Immature natural killer cell (primary cell): ENCODE data around the gene ZNHIT6. TPM values are rescaled to one million over a fixed set of nuclear protein-coding genes. Genes with fewer than 3 reads are reported as not detected.
A peak's percentile ranks its signal among the peaks of the same experiment; 100 is the strongest.
"Not testable (repeated sequence)": the region's sequence is repeated elsewhere in the genome, so short reads cannot be mapped to it uniquely, and the experiment has no call there.

Experiments
- DNase-seq, 3 donors: peaks; one replicate each; pipeline ENCODE4 v3.0.0; 2022; ENCODE audit warnings: mixed read lengths in 1 of 3
- H3K27ac Mint-ChIP-seq, 6 donors: one replicate each; pipeline ENCODE4 v1.8.0; 2020; ENCODE audit warnings: mixed read lengths in 6 of 6, mild to moderate bottlenecking in 5 of 6, inconsistent platforms in 4 of 6, moderate library complexity in 3 of 6
- H3K27me3 Mint-ChIP-seq, 3 donors: one replicate each; pipeline ENCODE4 v1.8.0; 2020 to 2021; ENCODE audit warnings: low read depth in 3 of 3, mild to moderate bottlenecking in 3 of 3, mixed read lengths in 3 of 3, moderate library complexity in 3 of 3, inconsistent platforms in 1 of 3
- H3K36me3 Mint-ChIP-seq, 3 donors: one replicate each; pipeline ENCODE4 v1.8.0; 2020; ENCODE audit warnings: mixed read lengths in 3 of 3, inconsistent platforms in 2 of 3, mild to moderate bottlenecking in 2 of 3
- H3K4me1 Mint-ChIP-seq, 2 donors: one replicate each; pipeline ENCODE4 v1.8.0; 2020; ENCODE audit warnings: inconsistent platforms in 2 of 2, mild to moderate bottlenecking in 2 of 2, mixed read lengths in 2 of 2, moderate library complexity in 1 of 2
- H3K4me3 Mint-ChIP-seq, 5 donors: one replicate each; pipeline ENCODE4 v1.8.0; 2020; ENCODE audit warnings: mild to moderate bottlenecking in 5 of 5, mixed read lengths in 5 of 5, inconsistent platforms in 3 of 5, moderate library complexity in 3 of 5
- H3K9me3 Mint-ChIP-seq, 6 donors: one replicate each; pipeline ENCODE4 v1.8.0; 2020; ENCODE audit warnings: mild to moderate bottlenecking in 6 of 6, mixed read lengths in 6 of 6, inconsistent platforms in 4 of 6, moderate library complexity in 3 of 6
- polyA plus RNA-seq, 3 donors: library from polyadenylated mRNA; unstranded; fragments of 300-500 nt; fragmentation: Illumina TruSeq; gene quantifications; one replicate each; pipeline ENCODE4 v1.2.3, GENCODE V29; 2021

The ZNHIT6 gene
- polyA plus RNA-seq, result 10 to 100 TPM in 1 of 3 donors, 1 to 10 TPM in 2; 6.0 to 17.4 (median 6.3) TPM

GRCh38 chr1:85707990-85708828 is at the start of gene ZNHIT6:
Gene ZNHIT6, minus strand, starts transcription at chr1:85708433. Its CDS starts 149 bp downstream, at chr1:85708284.
- Mint-ChIP-seq H3K9me3 (no peaks in the 10 kb centered on the region), H3K27ac (no peak within 1 kb of the TSS), H3K4me3 (no peak within 1 kb of the TSS), H3K4me1 (peaks cover 10 to 13% of the 10 kb centered on the region in 2 donors), H3K27me3 (no peaks in the 10 kb centered on the region), H3K36me3 (peaks cover 9 to 17% (median 12%) of the 10 kb centered on the region in 3 donors)
- peak; percentile 84 to 87 (median 86) for DNase-seq

- Mint-ChIP-seq H3K9me3 (peaks cover 0 to 8% (median 4%) of the 10 kb centered on the region in 6 donors), H3K4me3 (no peak overlapping the region), H3K4me1 (no peaks in the 10 kb centered on the region), H3K27ac (no peak overlapping the region), H3K27me3 (peaks cover 0 to 2% (median 0%) of the 10 kb centered on the region in 3 donors), H3K36me3 (peaks cover 0 to 3% (median 0%) of the 10 kb centered on the region in 3 donors)
- DNase-seq, result no peak
These were observed 48.6 kb upstream of the ZNHIT6 start for GRCh38 chr1:85756864-85757263.

GRCh38 chr1:85748120-85748519 is 39.9 kb upstream of the ZNHIT6 start:
- H3K9me3 Mint-ChIP-seq, result peaks cover 0 to 7% (median 4%) of the 10 kb centered on the region in 6 donors
- H3K4me1 Mint-ChIP-seq, result no peaks in the 10 kb centered on the region
- DNase-seq, result no peak
- no peak overlapping the region for H3K4me3 Mint-ChIP-seq
- no peak overlapping the region for H3K27ac Mint-ChIP-seq
- H3K36me3 Mint-ChIP-seq, result no peaks in the 10 kb centered on the region
- peaks cover 0 to 2% (median 0%) of the 10 kb centered on the region in 3 donors for H3K27me3 Mint-ChIP-seq

- DNase-seq, result no peak
- no peaks in the 10 kb centered on the region for H3K4me1 Mint-ChIP-seq
- no peak overlapping the region for H3K27ac Mint-ChIP-seq
- no peak overlapping the region for H3K4me3 Mint-ChIP-seq
- H3K36me3 Mint-ChIP-seq, result no peaks in the 10 kb centered on the region
- peaks cover 0 to 14% (median 4%) of the 10 kb centered on the region in 6 donors for H3K9me3 Mint-ChIP-seq
- peaks cover 0 to 7% (median 0%) of the 10 kb centered on the region in 3 donors for H3K27me3 Mint-ChIP-seq
These were observed 38.5 kb upstream of the ZNHIT6 start for GRCh38 chr1:85746777-85747176.

GRCh38 chr1:85743814-85744213 is 35.6 kb upstream of the ZNHIT6 start:
- H3K27ac Mint-ChIP-seq, result no peak overlapping the region

GRCh38 chr1:85734931-85735330 is 26.7 kb upstream of the ZNHIT6 start:
- Mint-ChIP-seq H3K27ac (no peak overlapping the region), H3K9me3 (peaks cover 0 to 2% (median 0%) of the 10 kb centered on the region in 6 donors), H3K36me3 (no peaks in the 10 kb centered on the region), H3K4me3 (no peak overlapping the region), H3K4me1 (no peaks in the 10 kb centered on the region), H3K27me3 (peaks cover 0 to 7% (median 5%) of the 10 kb centered on the region in 3 donors)
- no peak for DNase-seq

More at GRCh38 chr1:85743814-85744213, 35.6 kb upstream of the ZNHIT6 start:
- Mint-ChIP-seq H3K36me3 (no peaks in the 10 kb centered on the region), H3K9me3 (peaks cover 0 to 15% (median 4%) of the 10 kb centered on the region in 6 donors), H3K4me1 (no peaks in the 10 kb centered on the region), H3K4me3 (no peak overlapping the region), H3K27me3 (peaks cover 0 to 7% (median 1%) of the 10 kb centered on the region in 3 donors)
- DNase-seq, result no peak

- Mint-ChIP-seq H3K27ac (no peak overlapping the region), H3K27me3 (peaks cover 3 to 8% (median 8%) of the 10 kb centered on the region in 3 donors), H3K4me3 (no peak overlapping the region), H3K4me1 (no peaks in the 10 kb centered on the region), H3K9me3 (peaks cover 8 to 23% (median 15%) of the 10 kb centered on the region in 6 donors), H3K36me3 (peaks cover 4 to 6% (median 4%) of the 10 kb centered on the region in 3 donors)
- no peak for DNase-seq
These were observed 10.6 kb upstream of the ZNHIT6 start for GRCh38 chr1:85718678-85719340.

GRCh38 chr1:85714418-85715114 is 6.3 kb upstream of the ZNHIT6 start:
- not testable (repeated sequence) for H3K4me3 Mint-ChIP-seq, H3K4me1 Mint-ChIP-seq, H3K27me3 Mint-ChIP-seq, H3K36me3 Mint-ChIP-seq, DNase-seq, H3K27ac Mint-ChIP-seq
- H3K9me3 Mint-ChIP-seq, result peaks cover 4 to 17% (median 12%) of the 10 kb centered on the region in 6 donors

- Mint-ChIP-seq H3K27me3 (peaks cover 0 to 4% (median 3%) of the 10 kb centered on the region in 3 donors), H3K4me3 (no peak overlapping the region), H3K4me1 (peaks cover 4 to 11% of the 10 kb centered on the region in 2 donors), H3K9me3 (peaks cover 0 to 4% (median 2%) of the 10 kb centered on the region in 6 donors), H3K27ac (no peak overlapping the region), H3K36me3 (peaks cover 7 to 13% (median 9%) of the 10 kb centered on the region in 3 donors)
- no peak for DNase-seq
These were observed 595 bp upstream of the ZNHIT6 start for GRCh38 chr1:85708829-85709227.

- Mint-ChIP-seq H3K4me1 (peaks cover 13% of the 10 kb centered on the region in 2 donors), H3K27ac (no peak overlapping the region), H3K4me3 (no peak overlapping the region), H3K27me3 (no peaks in the 10 kb centered on the region), H3K9me3 (no peaks in the 10 kb centered on the region), H3K36me3 (peaks cover 9 to 17% (median 12%) of the 10 kb centered on the region in 3 donors)
- DNase-seq, result peak in 1 of 3 donors; percentile 2
These were observed 805 bp downstream of the ZNHIT6 start for GRCh38 chr1:85707267-85707989.

- Mint-ChIP-seq H3K9me3 (no peaks in the 10 kb centered on the region), H3K27me3 (no peaks in the 10 kb centered on the region), H3K4me1 (peaks cover 13% of the 10 kb centered on the region in 2 donors), H3K4me3 (peak overlapping the region in 3 of 5 donors; percentile 13 to 50 (median 19)), H3K36me3 (peaks cover 12 to 24% (median 14%) of the 10 kb centered on the region in 3 donors), H3K27ac (peak overlapping the region in 2 of 6 donors; percentile 20 to 41)
- no peak for DNase-seq
These were observed 2.3 kb downstream of the ZNHIT6 start for GRCh38 chr1:85705940-85706339.

GRCh38 chr1:85700422-85700821 is 7.8 kb downstream of the ZNHIT6 start:
- Mint-ChIP-seq H3K36me3 (peaks cover 15 to 33% (median 30%) of the 10 kb centered on the region in 3 donors), H3K4me1 (peaks cover 10 to 20% of the 10 kb centered on the region in 2 donors)

GRCh38 chr1:85697895-85698294 is 10.3 kb downstream of the ZNHIT6 start:
- Mint-ChIP-seq H3K27me3 (no peaks in the 10 kb centered on the region), H3K9me3 (no peaks in the 10 kb centered on the region), H3K4me1 (peaks cover 1 to 21% of the 10 kb centered on the region in 2 donors), H3K4me3 (no peak overlapping the region), H3K27ac (peak overlapping the region in 1 of 6 donors; percentile 17), H3K36me3 (peaks cover 17 to 34% (median 27%) of the 10 kb centered on the region in 3 donors)
- no peak for DNase-seq

More at GRCh38 chr1:85700422-85700821, 7.8 kb downstream of the ZNHIT6 start:
- Mint-ChIP-seq H3K9me3 (no peaks in the 10 kb centered on the region), H3K27ac (no peak overlapping the region), H3K27me3 (no peaks in the 10 kb centered on the region), H3K4me3 (no peak overlapping the region)
- DNase-seq, result no peak
